Measurements from ENCODE around the gene EXOC3L4.

Gene EXOC3L4

GRCh38 chr14:103133210-103134140 is 39.0 kb downstream of the EXOC3L4 start:
- DNase-seq (ENCODE audit: low read depth), result no peak

- DNase-seq (ENCODE audit: low read depth), result no peak
Measured at GRCh38 chr14:103134405-103134804, 39.9 kb downstream of the EXOC3L4 start.

- no peak for DNase-seq (ENCODE audit: low read depth)
Measured at GRCh38 chr14:103134919-103135318, 40.4 kb downstream of the EXOC3L4 start.

GRCh38 chr14:103135333-103136260 is 41.1 kb downstream of the EXOC3L4 start:
- no peak for DNase-seq (ENCODE audit: low read depth)

GRCh38 chr14:103136388-103137271 is 42.1 kb downstream of the EXOC3L4 start:
- DNase-seq (ENCODE audit: low read depth), result no peak

GRCh38 chr14:103137689-103138300 is 43.3 kb downstream of the EXOC3L4 start:
- no peak for DNase-seq (ENCODE audit: low read depth)

- DNase-seq (ENCODE audit: low read depth), result no peak
Measured at GRCh38 chr14:103138301-103139131, 44.0 kb downstream of the EXOC3L4 start.

- DNase-seq (ENCODE audit: low read depth), result no peak
Measured at GRCh38 chr14:103139132-103140025, 44.9 kb downstream of the EXOC3L4 start.

GRCh38 chr14:103140316-103141109 is 46.0 kb downstream of the EXOC3L4 start:
- DNase-seq (ENCODE audit: low read depth), result no peak

GRCh38 chr14:103141117-103141796 is 46.7 kb downstream of the EXOC3L4 start:
- no peak for DNase-seq (ENCODE audit: low read depth)

GRCh38 chr14:103142026-103142425 is 47.5 kb downstream of the EXOC3L4 start:
- no peak for DNase-seq (ENCODE audit: low read depth)

GRCh38 chr14:103142721-103143302 is 48.3 kb downstream of the EXOC3L4 start:
- DNase-seq (ENCODE audit: low read depth), result no peak

GRCh38 chr14:103143506-103143905 is 49.0 kb downstream of the EXOC3L4 start:
- DNase-seq (ENCODE audit: low read depth), result no peak

- no peak for DNase-seq (ENCODE audit: low read depth)
Measured at GRCh38 chr14:103144085-103144484, 49.6 kb downstream of the EXOC3L4 start.

GRCh38 chr14:103146141-103146709 is 51.7 kb downstream of the EXOC3L4 start:
- DNase-seq (ENCODE audit: low read depth), result no peak

GRCh38 chr14:103149351-103150237 is 55.1 kb downstream of the EXOC3L4 start:
- no peak for DNase-seq (ENCODE audit: low read depth)
